TTC549 (cell line): ENCODE measurements around the gene KRTDAP.

Experiments used
- FAIRE-seq: peaks from 2 replicates; lab custom pipeline; 2012; peaks lifted over from hg19 to GRCh38; lab: Jason Lieb, UNC

KRTDAP gene

DNA sequence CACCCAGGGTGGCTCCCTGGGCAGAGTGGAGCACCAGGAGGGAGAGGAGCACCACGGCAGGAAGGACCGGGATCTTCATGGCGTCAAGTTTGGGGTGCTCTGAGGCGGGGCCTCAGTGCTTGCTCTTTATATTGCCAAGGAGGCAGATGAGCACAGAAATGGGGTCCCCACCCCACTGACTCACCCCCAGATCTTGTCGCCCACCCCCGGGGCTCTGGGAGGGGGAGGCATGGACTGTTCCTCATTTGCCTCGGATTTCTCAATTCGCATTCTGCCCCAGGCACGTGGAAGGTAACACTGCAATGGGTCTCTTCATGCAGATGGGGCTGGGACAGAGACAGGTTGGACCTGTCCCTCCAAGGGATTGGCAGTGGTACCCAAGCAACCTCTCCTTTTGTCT, at the start of gene KRTDAP:
Gene KRTDAP, minus strand, starts transcription at position 101 of the 400 bp plus-strand sequence. Its CDS starts 22 bp downstream, at position 79.
- FAIRE-seq: no peak

DNA sequence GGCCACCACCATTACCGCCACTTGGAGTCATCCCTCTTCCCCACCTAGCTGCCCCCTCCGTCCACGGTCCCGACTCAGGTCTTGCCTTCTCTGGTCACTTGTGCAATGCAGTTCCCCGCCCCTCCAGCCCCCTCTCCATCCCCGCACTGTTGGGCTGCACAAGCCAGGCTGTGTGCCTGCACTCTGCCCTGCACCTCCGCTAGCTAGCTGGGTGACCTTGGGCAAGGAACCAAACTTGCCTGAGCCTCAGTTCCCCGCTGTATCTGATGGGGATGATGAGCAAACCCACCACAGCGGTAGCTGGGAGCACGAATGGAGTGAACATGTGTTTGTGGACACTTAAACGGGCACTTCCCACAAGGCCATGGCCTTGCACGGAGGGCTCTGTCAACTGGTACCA, 49.6 kb upstream of the KRTDAP start:
- no peak for FAIRE-seq

GRCh38 chr19:35539314-35539713, 49.0 kb upstream of the KRTDAP start:
- no peak for FAIRE-seq

DNA sequence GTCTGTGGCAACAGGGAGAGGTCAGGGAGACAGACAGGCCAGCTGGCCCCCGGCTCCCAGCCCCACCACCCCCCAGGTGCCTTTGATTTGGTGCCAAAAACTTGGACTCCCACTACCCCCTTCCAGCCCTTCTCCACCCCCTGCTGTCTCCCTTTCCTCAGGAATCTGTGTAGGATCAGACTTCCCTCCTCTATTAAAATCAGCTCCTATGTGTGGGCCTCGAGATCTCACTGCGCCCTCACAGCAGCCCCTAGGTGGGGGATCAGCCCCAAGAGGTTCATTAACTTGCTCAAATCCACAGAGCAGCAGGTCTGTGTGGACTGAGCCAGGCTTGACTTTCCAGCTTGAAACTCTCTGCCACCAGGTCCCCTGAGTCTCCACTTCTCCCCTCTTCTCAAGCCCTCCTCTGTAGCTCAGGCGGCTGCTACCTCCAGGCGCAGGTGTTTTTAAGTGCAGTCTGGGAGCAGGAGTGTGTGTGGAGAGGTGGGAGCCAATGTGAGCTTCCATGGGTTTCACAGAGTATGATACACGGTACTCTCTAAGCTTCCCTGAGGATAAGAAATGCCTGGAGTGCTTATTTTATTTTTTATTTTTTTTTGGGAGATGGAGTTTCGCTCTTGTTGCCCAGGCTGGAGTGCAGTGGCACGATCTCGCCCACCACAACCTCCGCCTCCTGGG, 44.7 kb upstream of the KRTDAP start:
- FAIRE-seq: no peak

- FAIRE-seq: no peak
These were observed 43.6 kb upstream of the KRTDAP start for GRCh38 chr19:35533822-35534392.

- FAIRE-seq: no peak
These were observed 43.0 kb upstream of the KRTDAP start, which contains the start of gene GAPDHS for GRCh38 chr19:35533201-35533821. GAPDHS (plus strand) TSS chr19:35533456; CDS start chr19:35533528, 72 bp downstream.

DNA sequence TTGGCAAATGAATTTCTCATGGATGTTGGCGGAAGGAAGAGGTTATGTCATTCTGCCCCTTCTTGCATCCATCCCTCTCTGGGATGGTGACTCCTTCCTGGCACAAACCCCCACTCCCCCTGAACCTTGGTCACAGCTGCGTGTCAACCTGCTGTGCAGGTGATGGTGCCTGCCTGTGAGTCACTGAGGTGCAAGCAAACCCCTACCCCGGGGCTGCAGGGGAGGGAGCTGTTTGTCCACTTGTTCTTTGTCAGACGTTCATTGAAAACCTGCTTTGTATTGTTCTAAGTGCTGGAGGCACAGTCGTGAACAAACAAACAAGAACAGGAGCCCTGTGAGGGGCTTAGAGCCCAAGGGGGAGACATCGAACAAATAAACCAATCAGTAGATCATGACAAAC, 41.0 kb upstream of the KRTDAP start:
- FAIRE-seq: no peak

DNA sequence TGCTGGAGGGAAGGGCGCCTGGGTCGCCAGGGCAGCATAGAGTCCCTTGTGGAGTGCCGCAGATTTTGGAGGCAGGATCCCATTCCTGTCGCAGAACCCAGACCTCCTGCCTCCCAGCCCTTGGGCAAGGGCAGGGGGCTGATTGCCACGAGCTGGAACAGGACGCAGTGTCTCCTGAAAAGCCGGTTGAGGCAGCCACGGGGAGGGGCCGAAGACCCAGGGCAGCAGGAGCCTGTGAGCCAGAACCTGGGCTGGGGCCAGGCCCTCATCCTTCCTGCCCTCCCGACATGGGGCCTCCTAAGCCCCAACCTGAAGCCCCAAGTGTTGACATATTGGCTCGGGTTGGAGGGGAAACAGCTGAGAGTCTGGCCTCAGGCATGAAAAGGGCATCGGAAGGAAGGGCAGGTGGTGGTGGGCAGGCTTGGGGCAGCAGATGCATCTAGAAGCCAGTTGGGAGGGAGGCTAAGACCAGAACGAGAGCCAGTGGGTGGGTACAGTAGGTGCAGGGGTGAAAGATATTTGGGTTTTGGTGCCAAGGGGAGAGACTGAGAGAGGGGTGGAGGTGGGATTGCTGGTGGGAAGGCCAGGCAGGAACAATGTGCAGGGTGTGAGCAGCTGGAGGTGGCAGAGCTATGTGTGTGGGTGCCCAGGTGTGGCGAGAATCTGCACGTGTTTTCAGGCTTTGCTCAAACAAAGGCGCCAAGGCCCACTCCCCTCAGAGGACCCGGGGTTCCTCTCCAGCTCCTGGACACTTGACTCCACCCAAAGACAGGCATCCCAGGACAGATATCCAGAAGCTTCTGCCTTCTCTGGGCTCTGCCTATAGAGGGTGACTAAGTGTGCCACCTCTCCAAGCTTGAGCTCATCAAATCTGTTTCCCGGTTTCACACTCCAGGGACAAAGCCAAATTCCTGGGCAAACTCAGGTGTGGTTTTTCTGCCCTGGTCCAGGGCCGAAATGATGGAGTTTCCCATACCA, 39.3 kb upstream of the KRTDAP start:
- FAIRE-seq: no peak

GRCh38 chr19:35528218-35529038, 38.2 kb upstream of the KRTDAP start, which contains the start of gene SBSN:
SBSN (minus strand) TSS chr19:35528311; CDS start chr19:35528281, 30 bp downstream.
- no peak for FAIRE-seq

GRCh38 chr19:35525873-35526272, 35.6 kb upstream of the KRTDAP start:
- FAIRE-seq: no peak

DNA sequence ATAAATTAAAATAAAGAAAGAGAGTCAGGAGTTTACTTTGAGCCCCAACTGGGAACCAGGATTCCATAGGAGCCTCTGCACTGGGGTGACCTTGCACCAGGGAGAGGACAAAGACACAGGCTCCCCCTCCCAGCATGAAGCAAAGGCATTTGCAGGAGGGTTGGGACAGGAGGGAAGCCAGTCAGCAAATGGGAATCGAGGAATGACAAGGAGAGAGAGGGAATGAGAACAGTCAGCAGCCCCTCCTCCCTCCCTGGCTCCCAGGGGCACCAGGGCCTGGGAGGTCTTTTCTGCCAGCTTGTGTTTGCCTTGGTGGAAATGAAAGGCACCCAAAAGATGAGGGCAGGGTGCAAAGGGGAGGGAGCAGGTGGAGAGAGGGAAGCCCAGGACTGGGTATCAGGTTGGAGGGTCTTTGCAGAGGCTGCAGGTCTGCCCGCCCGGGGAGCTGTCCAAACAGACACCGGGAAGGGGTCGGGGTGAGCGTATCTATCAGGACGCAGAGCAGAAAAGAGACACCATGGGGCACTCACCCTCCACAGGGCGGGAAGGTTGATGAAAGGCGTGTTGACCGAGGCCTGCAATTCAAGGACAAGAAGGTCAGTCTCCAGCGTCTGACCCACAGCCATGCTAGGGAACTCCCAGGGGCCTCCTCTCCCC, 34.0 kb upstream of the KRTDAP start:
- FAIRE-seq: no peak

DNA sequence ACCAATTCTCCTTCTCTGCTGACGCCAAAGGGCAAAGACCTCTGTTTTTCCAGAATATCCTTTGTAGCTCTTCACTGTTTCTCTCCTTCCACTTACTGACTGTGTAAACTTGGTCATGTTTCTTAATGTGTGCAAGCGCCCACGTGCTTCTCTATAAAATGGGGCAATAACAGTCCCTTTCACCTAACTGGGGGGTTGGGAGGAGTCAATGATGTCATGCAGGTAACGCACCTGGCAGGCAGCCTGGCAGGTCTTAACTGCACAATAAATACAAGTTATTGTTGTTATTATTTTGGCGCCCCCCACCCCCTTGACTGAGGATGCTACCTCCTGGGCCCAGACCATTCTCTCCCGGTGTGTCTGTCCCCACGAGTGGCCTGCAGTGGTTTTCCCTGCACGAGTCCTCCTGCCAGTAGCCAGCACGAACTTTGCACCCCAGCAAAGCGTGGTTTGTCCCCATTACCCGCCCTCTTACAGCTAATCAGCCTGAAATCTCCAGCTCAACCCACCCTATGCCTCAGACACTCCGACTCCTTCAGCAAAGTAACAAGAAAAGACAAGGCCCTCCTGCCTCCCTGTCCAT, 32.6 kb upstream of the KRTDAP start:
- no peak for FAIRE-seq

DNA sequence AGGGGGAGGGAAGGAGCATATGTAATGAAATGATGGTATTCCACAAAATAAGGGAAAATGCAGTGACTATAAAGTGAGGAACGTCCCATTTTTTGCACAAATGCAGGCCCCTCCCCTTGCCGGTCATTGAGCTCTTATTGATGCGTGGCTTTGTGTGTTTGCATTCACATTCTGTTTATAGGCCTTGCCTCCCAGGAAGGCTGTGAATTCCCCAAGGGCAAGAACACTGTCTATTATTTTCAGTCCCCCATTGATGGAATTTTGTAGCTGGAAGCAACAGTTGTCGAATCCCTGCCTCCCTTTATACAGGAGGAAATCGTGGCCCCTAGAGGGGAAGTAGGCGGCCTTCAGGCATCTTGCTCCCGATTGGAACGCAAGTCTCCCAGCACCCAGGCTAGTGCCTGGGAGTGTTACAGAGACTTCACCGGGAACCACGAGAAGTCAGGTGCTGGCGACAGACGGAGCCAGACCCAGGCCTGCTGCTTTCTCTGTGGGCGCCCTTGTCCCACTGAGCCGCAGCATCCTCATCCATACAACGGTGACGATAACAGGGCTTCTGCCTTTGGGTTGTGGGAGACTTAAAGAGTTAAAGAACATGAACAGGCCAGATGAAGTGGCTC, 31.0 kb upstream of the KRTDAP start:
- no peak for FAIRE-seq

DNA sequence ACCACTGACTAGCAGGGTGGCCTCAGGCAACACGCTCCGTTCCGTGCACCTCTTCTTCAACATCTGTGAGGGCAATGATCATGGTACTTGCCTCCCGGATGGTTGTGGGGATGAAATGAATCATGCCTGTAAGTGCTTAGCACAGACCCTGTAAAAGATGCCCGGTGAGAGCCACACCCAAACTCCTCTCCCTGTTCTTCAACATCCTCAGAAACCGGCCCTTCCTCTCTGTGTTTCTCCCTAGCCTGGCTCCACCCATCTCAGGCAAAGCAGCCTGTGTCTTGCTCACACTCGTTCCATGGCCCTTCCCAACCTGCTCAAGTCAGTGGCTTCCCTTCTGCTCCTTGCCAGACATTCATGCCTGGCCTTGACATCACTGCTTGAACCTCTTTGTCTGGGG, 29.0 kb upstream of the KRTDAP start:
- FAIRE-seq: no peak

- FAIRE-seq: no peak
These were observed 28.0 kb upstream of the KRTDAP start for GRCh38 chr19:35518313-35518712.

DNA sequence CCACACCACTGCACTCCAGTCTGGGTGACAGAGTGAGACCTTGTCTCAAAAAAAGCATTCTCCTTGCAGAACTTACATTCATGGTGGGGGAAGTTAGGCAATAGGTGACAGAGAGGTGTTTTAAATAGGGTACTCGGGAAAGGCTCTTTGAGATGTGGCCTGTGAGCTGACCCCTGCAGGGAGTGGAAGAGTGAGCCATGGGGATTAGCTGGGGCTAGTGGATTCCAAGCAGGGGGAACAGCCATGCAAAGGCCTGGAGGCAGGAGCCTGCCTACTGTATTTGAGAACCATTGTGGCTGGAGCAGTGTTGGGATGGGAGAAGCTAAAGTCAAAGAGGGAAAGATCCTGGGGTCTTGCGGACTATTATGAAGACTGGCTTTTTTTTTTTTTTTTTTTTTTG, 27.1 kb upstream of the KRTDAP start:
- no peak for FAIRE-seq

DNA sequence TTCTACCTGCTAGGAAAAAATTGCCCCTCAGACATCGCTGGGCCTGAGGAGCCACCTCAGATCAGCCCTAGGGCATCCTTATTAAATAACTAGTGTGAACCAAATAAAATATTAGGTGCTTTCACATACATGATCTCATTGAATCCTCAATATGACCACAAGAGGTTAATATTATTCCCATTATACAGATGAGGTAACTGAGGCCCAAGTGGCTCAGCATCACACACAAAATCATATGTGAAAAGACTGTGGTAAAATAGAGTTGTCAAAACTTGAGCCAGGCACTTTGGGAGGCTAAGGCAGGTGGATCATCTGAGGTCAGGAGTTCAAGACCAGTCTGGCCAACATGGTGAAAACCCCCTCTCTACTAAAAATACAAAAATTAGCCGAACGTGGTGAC, 26.0 kb upstream of the KRTDAP start:
- FAIRE-seq: no peak

GRCh38 chr19:35514282-35514809, 24.1 kb upstream of the KRTDAP start:
- FAIRE-seq: no peak

GRCh38 chr19:35513628-35514281, 23.5 kb upstream of the KRTDAP start, which contains the start of gene DMKN:
DMKN (minus strand) TSS chr19:35513649; CDS start chr19:35513475, 174 bp downstream.
- no peak for FAIRE-seq
